Measurements from ENCODE around the gene FAM53B.

Gene FAM53B

GRCh38 chr10:124741922-124742412 is 2.2 kb downstream of the FAM53B start:
- no peak for DNase-seq

GRCh38 chr10:124741281-124741921 is 2.8 kb downstream of the FAM53B start:
- DNase-seq: peak; percentile 88

GRCh38 chr10:124740369-124741280 is 3.6 kb downstream of the FAM53B start:
- peak; percentile 78 for DNase-seq

GRCh38 chr10:124739986-124740368 is 4.2 kb downstream of the FAM53B start:
- DNase-seq: no peak

- DNase-seq: no peak
These were observed 4.9 kb downstream of the FAM53B start for GRCh38 chr10:124739119-124739921.

GRCh38 chr10:124738441-124738840 is 5.7 kb downstream of the FAM53B start:
- DNase-seq: no peak

GRCh38 chr10:124737708-124738107 is 6.5 kb downstream of the FAM53B start:
- no peak for DNase-seq

GRCh38 chr10:124737221-124737620 is 7.0 kb downstream of the FAM53B start:
- DNase-seq: no peak

GRCh38 chr10:124736491-124737136 is 7.6 kb downstream of the FAM53B start:
- DNase-seq: peak; percentile 73

- no peak for DNase-seq
These were observed 8.5 kb downstream of the FAM53B start for GRCh38 chr10:124735491-124736286.

- no peak for DNase-seq
These were observed 9.6 kb downstream of the FAM53B start for GRCh38 chr10:124734311-124735166.

GRCh38 chr10:124733571-124734245 is 10.5 kb downstream of the FAM53B start:
- DNase-seq: no peak

GRCh38 chr10:124732931-124733570 is 11.1 kb downstream of the FAM53B start:
- DNase-seq: no peak

- DNase-seq: no peak
These were observed 12.6 kb downstream of the FAM53B start for GRCh38 chr10:124731551-124731950.

- no peak for DNase-seq
These were observed 13.4 kb downstream of the FAM53B start for GRCh38 chr10:124730790-124731189.

- no peak for DNase-seq
These were observed 15.1 kb downstream of the FAM53B start for GRCh38 chr10:124728830-124729661.

GRCh38 chr10:124728071-124728829 is 15.9 kb downstream of the FAM53B start:
- peak; percentile 68 for DNase-seq

Measured in left hindlimb (tissue), 1 donor.